Stomach (tissue), 4 donors: ENCODE results near the gene JUN.
"Not testable (repeated sequence)": the region's sequence is repeated elsewhere in the genome, so short reads cannot be mapped to it uniquely, and the experiment has no call there.

Experiments
- EP300 ChIP-seq: sonication (generic); formaldehyde crosslinking; IDR thresholded peaks from one replicate; pipeline ENCODE4 v1.6.1; 2017; ENCODE audit warnings: antibody characterized with exemption
- POLR2A ChIP-seq, 4 donors: fragments of 450-650 bp; IDR thresholded peaks; one replicate each; pipeline ENCODE4 v1.6.1; 2016; ENCODE audit warnings: antibody characterized with exemption in 4 of 4, control low read depth in 2 of 4, mild to moderate bottlenecking in 1 of 4, moderate library complexity in 1 of 4
- TF ChIP-seq, protein P1 (sequence below), 7 experiments: fragments of 450-650 bp in 4 of 7; fragments of 200-600 bp in 3 of 7; sonication (generic) in 3 of 7; IDR thresholded peaks; one replicate each; pipeline ENCODE4 v1.5.1; 2016 to 2019; ENCODE audit warnings: antibody characterized with exemption in 7 of 7, control low read depth in 2 of 7, mild to moderate bottlenecking in 1 of 7

DNA sequence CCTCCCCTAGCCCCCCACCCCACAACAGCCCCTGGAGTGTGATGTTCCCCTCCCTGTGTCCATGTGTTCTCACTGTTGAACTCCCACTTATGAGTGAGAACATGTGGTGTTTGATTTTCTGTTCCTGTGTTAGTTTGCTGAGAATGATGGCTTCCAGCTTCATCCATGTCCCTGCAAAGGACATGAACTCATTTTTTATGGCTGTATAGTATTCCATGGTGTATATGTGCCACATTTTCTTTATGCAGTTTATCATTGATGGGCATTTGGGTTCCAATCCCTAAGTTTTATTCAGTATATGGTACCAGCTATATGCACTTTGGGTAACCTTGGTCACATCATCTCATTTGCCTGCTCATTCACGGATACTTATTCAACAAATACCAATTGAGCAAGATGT, 17.4 kb upstream of the JUN start:
- TF ChIP-seq, protein P1, sequence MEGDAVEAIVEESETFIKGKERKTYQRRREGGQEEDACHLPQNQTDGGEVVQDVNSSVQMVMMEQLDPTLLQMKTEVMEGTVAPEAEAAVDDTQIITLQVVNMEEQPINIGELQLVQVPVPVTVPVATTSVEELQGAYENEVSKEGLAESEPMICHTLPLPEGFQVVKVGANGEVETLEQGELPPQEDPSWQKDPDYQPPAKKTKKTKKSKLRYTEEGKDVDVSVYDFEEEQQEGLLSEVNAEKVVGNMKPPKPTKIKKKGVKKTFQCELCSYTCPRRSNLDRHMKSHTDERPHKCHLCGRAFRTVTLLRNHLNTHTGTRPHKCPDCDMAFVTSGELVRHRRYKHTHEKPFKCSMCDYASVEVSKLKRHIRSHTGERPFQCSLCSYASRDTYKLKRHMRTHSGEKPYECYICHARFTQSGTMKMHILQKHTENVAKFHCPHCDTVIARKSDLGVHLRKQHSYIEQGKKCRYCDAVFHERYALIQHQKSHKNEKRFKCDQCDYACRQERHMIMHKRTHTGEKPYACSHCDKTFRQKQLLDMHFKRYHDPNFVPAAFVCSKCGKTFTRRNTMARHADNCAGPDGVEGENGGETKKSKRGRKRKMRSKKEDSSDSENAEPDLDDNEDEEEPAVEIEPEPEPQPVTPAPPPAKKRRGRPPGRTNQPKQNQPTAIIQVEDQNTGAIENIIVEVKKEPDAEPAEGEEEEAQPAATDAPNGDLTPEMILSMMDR (IDR thresholded peaks at IDR 0.05) = not testable (repeated sequence)
- not testable (repeated sequence) for TF ChIP-seq POLR2A (IDR thresholded peaks at IDR 0.05); EP300
